GM18511 (cell line): ENCODE data around the gene PCDHGC3.
A peak's percentile ranks its signal among the peaks of the same experiment; 100 is the strongest.
"Not testable (repeated sequence)": the region's sequence is repeated elsewhere in the genome, so short reads cannot be mapped to it uniquely, and the experiment has no call there.

ENCODE experiments used
- ATAC-seq: cut with Tn5 transposase; IDR thresholded peaks from one replicate; pipeline ENCODE4 v1.9.1; 2021; ENCODE audit warnings: mild to moderate bottlenecking, moderate library complexity; ENCODE audit not compliant: unreplicated experiment

PCDHGC3 gene

DNA sequence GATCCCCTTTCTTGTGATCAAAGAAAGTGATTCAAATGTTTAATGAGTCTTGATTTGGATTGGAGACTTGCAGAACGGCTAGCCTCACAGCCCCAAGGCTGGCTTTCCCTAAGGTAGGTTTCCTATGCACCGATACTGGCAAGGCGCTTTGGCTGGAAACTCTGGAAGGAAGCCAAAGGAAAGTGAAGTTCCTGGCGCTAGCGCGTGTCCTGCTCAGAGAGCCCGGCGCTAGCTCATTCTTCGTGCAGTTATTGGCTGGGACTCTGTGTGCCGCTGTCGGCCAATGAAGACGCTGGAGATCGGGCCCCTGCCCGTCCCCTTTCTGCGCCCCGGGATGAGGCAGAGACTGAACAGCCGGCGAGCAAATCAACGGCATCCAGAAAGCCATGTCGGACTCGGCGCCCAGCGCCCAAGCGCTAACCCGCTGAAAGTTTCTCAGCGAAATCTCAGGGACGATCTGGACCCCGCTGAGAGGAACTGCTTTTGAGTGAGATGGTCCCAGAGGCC is at the start of gene PCDHGC3:
TSS of gene PCDHGC3 (plus strand) at position 342 of the 507 bp plus-strand sequence. CDS start at position 493, 151 bp downstream.
- peak; percentile 98 for ATAC-seq

DNA sequence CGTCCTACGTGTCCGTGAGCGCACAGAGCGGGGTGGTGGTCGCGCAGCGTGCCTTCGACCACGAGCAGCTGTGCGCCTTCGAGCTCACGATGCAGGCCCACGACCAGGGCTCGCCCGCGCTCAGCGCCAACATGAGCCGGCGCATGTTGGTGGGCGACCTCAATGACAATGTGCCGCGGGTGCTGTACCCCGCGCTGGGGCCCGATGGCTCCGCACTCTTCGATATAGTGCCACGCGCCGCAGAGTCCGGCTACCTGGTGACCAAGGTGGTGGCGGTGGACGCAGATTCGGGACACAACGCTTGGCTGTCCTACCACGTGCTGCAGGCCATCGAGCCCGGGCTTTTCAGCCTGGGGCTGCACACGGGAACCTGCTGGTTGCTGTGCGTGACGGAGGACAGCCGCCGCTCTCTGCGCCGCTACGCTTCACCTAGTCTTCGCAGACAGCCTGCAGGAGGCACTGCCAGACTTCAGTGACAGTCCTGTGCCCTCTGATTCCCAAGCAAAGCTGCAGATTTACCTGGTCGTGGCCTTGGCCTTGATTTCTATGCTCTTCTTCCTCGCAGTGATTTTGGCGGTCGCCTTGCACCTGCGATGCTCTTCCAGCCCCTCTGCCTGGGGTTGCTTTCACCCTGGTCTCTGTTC is 47.9 kb upstream of the PCDHGC3 start:
- ATAC-seq = no peak

DNA sequence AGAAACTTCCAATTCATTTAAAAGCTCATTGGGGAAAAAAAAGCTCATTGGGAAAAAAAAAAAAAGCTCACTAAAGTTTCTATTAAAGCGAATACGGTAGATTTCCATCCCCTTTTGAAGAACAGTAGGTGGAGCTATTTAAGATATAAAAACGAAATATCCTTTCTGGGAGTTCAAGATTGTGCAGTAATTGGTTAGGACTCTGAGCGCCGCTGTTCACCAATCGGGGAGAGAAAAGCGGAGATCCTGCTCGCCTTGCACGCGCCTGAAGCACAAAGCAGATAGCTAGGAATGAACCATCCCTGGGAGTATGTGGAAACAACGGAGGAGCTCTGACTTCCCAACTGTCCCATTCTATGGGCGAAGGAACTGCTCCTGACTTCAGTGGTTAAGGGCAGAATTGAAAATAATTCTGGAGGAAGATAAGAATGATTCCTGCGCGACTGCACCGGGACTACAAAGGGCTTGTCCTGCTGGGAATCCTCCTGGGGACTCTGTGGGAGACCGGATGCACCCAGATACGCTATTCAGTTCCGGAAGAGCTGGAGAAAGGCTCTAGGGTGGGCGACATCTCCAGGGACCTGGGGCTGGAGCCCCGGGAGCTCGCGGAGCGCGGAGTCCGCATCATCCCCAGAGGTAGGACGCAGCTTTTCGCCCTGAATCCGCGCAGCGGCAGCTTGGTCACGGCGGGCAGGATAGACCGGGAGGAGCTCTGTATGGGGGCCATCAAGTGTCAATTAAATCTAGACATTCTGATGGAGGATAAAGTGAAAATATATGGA is 45.2 kb upstream of the PCDHGC3 start, which contains the start of gene PCDHGA12:
TSS of gene PCDHGA12 (plus strand) at position 176 of the 782 bp plus-strand sequence. CDS start at position 429, 253 bp downstream.
- peak; percentile 96 for ATAC-seq

DNA sequence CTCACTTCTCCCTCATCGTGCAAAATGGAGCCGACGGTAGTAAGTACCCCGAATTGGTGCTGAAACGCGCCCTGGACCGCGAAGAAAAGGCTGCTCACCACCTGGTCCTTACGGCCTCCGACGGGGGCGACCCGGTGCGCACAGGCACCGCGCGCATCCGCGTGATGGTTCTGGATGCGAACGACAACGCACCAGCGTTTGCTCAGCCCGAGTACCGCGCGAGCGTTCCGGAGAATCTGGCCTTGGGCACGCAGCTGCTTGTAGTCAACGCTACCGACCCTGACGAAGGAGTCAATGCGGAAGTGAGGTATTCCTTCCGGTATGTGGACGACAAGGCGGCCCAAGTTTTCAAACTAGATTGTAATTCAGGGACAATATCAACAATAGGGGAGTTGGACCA is 44.5 kb upstream of the PCDHGC3 start:
- no peak for ATAC-seq

DNA sequence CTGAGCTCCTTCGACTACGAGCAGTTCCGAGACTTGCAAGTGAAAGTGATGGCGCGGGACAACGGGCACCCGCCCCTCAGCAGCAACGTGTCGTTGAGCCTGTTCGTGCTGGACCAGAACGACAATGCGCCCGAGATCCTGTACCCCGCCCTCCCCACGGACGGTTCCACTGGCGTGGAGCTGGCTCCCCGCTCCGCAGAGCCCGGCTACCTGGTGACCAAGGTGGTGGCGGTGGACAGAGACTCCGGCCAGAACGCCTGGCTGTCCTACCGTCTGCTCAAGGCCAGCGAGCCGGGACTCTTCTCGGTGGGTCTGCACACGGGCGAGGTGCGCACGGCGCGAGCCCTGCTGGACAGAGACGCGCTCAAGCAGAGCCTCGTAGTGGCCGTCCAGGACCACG is 43.5 kb upstream of the PCDHGC3 start:
- not testable (repeated sequence) for ATAC-seq

DNA sequence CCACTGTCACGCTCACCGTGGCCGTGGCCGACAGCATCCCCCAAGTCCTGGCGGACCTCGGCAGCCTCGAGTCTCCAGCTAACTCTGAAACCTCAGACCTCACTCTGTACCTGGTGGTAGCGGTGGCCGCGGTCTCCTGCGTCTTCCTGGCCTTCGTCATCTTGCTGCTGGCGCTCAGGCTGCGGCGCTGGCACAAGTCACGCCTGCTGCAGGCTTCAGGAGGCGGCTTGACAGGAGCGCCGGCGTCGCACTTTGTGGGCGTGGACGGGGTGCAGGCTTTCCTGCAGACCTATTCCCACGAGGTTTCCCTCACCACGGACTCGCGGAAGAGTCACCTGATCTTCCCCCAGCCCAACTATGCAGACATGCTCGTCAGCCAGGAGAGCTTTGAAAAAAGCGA is 43.0 kb upstream of the PCDHGC3 start:
- not testable (repeated sequence) for ATAC-seq

DNA sequence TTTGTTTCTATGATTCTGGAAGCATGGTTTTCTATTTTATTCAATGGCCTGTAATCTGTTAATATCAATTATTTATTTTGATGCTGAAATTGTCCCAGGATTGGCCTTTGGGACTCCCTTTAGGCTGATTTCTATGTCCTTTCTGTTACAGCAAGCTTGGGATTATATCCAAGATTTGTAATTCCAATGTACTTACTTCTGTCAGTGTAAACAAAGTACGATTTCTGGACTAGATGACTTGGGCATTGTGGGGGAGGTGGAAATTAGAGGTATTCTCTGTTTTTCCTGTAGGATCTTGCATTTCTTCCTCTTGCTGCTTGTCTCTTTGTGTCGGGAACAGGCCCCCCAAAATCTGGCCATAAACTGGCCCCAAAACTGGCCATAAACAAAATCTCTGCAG is 41.8 kb upstream of the PCDHGC3 start:
- no peak for ATAC-seq

DNA sequence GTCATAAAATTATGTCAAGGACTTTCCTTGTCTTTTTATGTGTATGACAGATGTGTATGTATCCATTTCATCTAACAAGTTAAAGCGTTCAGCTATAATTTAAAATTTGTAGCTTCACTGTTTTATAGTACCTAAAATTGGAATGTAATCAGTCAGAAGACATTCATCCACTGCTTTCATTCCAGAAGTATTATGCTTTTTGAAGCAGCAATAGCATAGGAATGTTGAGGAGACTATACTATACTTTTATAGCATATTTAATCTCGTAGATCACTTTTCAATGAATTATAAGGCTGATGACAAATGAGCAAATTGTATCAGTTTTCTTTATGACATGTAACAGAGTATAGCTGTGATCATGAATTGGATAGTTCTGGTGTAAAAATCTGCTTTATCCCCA is 38.5 kb upstream of the PCDHGC3 start:
- ATAC-seq = no peak

DNA sequence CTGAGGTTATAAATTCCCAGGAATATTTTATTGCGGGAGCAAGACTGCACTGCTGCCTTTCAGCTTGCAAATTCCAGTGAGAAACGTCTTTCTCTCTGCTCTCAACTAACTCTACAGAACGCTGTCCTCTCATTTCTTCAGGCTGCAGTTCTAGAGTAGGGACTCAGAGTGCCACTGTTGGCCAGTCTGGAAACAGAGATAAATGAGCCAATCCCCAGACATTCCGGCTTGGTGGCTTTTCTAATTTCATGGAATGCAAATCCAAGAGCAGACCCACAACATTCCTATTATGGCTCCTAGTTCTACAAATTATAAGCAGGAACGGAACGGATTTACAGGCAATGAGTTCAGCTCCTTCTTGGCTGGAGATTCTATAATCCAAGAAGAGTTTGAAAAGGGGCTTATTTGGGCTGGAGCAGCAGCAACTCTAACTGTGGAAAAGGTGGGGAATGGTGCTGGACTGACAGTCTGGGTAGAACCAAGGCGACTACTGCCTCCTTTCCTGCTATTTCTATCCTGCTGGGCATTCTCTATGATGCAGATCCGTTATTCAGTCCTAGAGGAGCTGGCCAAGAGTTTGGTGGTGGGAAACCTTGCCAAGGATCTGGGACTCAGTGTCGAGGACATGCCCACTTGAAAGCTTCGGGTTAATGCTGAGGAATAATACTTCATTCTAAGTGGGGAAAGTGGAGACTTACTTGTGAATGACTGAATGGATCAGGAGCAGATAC is 36.2 kb upstream of the PCDHGC3 start:
- no peak for ATAC-seq

DNA sequence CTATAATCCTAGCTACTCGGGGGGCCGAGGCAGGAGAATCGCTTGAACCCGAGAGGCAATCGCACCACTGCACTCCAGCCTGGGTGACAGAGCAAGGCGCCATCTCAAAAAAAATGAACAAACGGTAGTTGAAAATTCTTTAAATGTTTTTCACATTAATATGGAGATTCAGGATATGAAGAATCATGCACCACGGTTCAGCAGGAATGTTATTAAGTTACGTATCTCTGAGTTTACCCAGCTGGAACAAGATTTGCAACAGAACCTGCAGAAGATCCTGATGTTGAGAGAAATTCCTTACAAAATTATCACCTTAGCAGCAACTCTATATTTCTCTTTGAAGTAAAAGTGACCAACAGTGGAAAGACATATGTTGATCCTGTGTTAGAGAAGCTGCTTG is 35.4 kb upstream of the PCDHGC3 start:
- no peak for ATAC-seq

DNA sequence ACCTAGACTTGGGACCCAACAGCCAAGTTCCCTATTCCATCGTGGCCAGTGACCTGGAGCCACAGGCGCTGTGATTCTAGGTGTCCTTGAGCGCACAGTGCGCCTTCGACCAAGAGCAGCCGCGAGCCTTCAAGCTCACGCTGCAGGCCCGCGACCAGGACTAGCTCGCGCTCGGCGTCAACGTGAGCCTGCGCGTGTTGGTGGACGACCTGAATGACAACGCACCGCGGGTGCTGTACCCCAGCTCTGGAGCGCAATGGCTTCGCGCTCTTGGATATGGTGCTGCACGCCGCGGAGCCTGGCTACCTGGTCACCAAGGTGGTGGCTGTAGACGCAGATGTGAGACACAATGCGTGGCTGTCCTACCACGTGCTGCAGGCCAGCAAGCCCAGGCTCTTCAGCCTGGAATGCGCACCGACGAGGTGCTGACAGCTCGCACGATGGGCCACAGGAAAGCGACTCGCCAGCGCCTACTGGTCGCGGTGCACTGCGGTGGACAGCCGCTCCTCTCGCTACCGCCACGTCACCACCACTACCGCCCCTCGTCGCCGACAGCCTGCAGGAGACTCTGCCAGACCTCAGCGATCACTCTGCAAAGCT is 34.1 kb upstream of the PCDHGC3 start:
- ATAC-seq = no peak

DNA sequence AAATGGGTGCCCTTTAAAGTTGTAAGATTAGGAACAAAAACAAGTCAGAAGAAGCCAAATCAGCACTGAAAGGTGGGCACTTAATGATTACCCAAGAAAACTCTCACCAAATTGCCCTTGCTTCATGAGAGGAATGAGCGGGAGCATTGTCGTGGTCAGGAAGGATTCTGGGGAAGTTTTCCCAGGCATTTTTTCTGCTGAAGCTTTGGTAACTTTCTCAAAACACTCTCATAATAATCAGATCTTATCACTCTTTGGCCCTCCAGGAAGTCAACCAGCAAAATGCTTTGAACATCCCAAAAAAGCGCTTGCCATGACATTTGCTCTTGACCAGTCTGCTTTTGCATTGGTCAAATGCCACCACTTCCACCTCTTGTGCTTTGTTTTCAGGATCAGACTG is 10.4 kb upstream of the PCDHGC3 start:
- no peak for ATAC-seq

DNA sequence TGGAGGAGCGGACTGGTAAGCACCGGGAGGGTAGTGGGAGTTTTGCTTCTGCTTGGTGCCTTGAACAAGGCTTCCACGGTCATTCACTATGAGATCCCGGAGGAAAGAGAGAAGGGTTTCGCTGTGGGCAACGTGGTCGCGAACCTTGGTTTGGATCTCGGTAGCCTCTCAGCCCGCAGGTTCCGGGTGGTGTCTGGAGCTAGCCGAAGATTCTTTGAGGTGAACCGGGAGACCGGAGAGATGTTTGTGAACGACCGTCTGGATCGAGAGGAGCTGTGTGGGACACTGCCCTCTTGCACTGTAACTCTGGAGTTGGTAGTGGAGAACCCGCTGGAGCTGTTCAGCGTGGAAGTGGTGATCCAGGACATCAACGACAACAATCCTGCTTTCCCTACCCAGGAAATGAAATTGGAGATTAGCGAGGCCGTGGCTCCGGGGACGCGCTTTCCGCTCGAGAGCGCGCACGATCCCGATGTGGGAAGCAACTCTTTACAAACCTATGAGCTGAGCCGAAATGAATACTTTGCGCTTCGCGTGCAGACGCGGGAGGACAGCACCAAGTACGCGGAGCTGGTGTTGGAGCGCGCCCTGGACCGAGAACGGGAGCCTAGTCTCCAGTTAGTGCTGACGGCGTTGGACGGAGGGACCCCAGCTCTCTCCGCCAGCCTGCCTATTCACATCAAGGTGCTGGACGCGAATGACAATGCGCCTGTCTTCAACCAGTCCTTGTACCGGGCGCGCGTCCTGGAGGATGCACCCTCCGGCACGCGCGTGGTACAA is 556 bp downstream of the PCDHGC3 start:
- ATAC-seq = peak; percentile 42

DNA sequence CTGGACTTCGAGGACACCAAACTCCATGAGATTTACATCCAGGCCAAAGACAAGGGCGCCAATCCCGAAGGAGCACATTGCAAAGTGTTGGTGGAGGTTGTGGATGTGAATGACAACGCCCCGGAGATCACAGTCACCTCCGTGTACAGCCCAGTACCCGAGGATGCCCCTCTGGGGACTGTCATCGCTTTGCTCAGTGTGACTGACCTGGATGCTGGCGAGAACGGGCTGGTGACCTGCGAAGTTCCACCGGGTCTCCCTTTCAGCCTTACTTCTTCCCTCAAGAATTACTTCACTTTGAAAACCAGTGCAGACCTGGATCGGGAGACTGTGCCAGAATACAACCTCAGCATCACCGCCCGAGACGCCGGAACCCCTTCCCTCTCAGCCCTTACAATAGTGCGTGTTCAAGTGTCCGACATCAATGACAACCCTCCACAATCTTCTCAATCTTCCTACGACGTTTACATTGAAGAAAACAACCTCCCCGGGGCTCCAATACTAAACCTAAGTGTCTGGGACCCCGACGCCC is 1.3 kb downstream of the PCDHGC3 start:
- ATAC-seq = no peak

DNA sequence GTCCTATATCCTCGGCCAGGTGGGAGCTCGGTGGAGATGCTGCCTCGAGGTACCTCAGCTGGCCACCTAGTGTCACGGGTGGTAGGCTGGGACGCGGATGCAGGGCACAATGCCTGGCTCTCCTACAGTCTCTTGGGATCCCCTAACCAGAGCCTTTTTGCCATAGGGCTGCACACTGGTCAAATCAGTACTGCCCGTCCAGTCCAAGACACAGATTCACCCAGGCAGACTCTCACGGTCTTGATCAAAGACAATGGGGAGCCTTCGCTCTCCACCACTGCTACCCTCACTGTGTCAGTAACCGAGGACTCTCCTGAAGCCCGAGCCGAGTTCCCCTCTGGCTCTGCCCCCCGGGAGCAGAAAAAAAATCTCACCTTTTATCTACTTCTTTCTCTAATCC is 2.0 kb downstream of the PCDHGC3 start:
- ATAC-seq = no peak

DNA sequence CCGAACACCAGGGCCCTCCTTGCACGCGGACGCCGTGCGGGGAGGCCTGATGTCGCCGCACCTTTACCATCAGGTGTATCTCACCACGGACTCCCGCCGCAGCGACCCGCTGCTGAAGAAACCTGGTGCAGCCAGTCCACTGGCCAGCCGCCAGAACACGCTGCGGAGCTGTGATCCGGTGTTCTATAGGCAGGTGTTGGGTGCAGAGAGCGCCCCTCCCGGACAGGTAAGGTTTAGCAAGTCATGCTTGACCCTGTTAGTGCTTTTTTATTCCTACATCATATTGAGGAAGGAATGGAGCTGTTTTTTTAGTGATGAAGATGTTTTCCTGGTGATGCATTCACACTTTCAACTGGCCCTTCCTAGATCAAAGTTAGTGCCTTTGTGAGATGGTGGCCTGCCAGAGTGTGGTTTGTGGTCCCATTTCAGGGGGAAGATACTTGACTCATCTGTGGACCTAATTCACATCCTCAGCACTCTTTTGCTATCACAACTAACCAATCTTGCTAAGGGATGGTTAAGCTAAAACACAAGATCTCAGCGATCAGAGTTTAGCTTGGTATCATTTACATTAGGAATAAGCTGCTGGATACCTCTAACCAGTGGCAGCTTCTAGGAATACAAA is 2.7 kb downstream of the PCDHGC3 start:
- ATAC-seq = no peak

DNA sequence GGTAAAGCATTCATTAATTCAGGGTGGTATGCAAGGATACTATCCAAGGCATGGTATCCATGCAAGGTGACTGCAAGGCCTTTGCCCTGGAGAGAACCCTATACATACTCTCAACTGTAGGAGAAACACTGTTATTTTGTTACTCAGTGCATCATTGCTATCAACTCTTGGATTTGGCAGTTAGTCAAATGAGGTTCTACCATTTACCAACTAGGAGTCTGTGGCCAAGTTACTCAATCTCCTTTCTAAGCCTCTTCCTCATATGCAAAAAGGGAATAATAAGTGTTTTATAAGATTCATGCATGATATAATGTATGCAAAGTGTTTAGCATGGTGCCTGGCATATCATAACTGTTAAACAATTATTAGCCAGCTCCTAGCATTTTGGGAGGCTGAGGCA is 4.0 kb downstream of the PCDHGC3 start:
- no peak for ATAC-seq

DNA sequence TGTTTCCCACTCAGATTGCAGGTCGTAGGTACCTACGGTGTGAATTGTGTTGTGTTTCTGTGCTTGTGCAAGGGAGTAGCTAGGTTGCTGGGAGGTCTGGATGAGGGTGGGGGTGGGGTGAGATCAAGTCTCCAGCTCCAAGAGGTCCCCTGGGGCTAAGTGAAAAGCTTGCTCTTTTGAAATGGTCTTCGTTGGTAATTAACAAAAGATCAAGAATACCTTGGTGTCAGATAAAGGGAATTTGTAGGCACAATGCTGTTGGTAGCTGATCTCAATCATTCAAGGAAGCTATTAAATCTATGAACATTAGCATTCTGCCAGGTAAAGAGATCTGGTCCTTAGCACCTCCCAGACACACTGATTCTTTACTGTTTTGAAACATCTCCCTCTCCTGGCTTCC is 8.1 kb downstream of the PCDHGC3 start:
- ATAC-seq = no peak

DNA sequence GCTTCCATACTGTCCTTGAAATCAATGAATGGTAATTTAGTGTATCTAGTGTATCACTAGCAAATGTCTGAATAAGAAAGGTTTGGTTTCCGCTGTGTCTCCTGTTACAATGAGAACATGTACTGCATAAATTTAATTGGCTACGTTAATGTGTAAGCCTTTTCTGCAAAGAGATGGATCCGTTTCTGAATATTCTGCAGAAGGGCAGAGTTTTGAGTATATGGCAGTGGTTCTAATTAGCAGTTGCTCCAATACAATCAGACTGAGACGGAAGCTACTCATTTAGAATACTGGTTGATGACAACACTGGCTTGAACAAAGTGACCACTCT is 8.5 kb downstream of the PCDHGC3 start:
- ATAC-seq = no peak
